HepG2 (cell line): ENCODE data around the gene EWSR1. TPM values are rescaled to one million over a fixed set of nuclear protein-coding genes. Genes with fewer than 3 reads are reported as not detected.

Experiments
- ELF3 ChIP-seq: IDR thresholded peaks from 2 replicates; pipeline ENCODE4 v1.6.1; 2016; ENCODE audit warnings: missing genetic modification reagents, missing compliant biosample characterization
- EP300 ChIP-seq, 3 experiments: sonication (generic) in 1 of 3; formaldehyde crosslinking in 1 of 3; IDR thresholded peaks; 2 replicates each; pipeline versions ENCODE4 v1.5.1 to v1.6.1; 2011 to 2020; ENCODE audit warnings: low read depth in 2 of 3, low read length in 2 of 3, borderline replicate concordance in 1 of 3, improper control_type of control experiment in 1 of 3, mild to moderate bottlenecking in 1 of 3, missing genetic modification reagents in 1 of 3, moderate library complexity in 1 of 3
- GABPB1 ChIP-seq: IDR thresholded peaks from 2 replicates; pipeline ENCODE4 v1.6.1; 2016; ENCODE audit warnings: mild to moderate bottlenecking, missing genetic modification reagents, moderate library complexity, missing compliant biosample characterization
- HHEX ChIP-seq: IDR thresholded peaks from 2 replicates; pipeline ENCODE4 v1.6.1; 2016; ENCODE audit warnings: control low read depth
- MTA1 ChIP-seq: sonication (generic); formaldehyde crosslinking; IDR thresholded peaks from 2 replicates; pipeline ENCODE4 v1.4.0; 2020; ENCODE audit warnings: missing genetic modification reagents, mild to moderate bottlenecking, borderline replicate concordance
- NFATC3 ChIP-seq: sonication (generic); formaldehyde crosslinking; IDR thresholded peaks from 2 replicates; pipeline ENCODE4 v1.5.1; 2020; ENCODE audit warnings: mild to moderate bottlenecking, missing genetic modification reagents
- ZNF143 ChIP-seq: sonication (generic); formaldehyde crosslinking; IDR thresholded peaks from 2 replicates; pipeline ENCODE4 v1.4.0; 2020; ENCODE audit warnings: missing genetic modification reagents
- ZNF253 ChIP-seq: sonication (generic); formaldehyde crosslinking; IDR thresholded peaks from 2 replicates; pipeline ENCODE4 v1.8.0; 2022; ENCODE audit warnings: mild to moderate bottlenecking, missing genetic modification reagents, borderline replicate concordance
- ZNF614 ChIP-seq: IDR thresholded peaks from 2 replicates; pipeline ENCODE4 v1.6.1; 2018; ENCODE audit warnings: missing biosample characterization, missing genetic modification reagents, inconsistent platforms, borderline replicate concordance
- ZNF776 ChIP-seq: sonication (generic); formaldehyde crosslinking; IDR thresholded peaks from 2 replicates; pipeline ENCODE4 v1.4.0; 2020; ENCODE audit warnings: mild to moderate bottlenecking, missing genetic modification reagents
- ZSCAN25 ChIP-seq: sonication (generic); formaldehyde crosslinking; IDR thresholded peaks from 2 replicates; pipeline ENCODE4 v1.8.0; 2022; ENCODE audit warnings: mild to moderate bottlenecking, missing genetic modification reagents
- polyA plus RNA-seq, 8 experiments: library from polyadenylated mRNA; depleted of rRNA in 3 of 8; stranded (reverse) in 7 of 8; unstranded in 1 of 8; fragments of >200 nt; fragmentation: Illumina TruSeq in 4 of 8; extraction: Trizol in 4 of 8; gene quantifications; 2 replicates each; pipeline versions ENCODE4 v1.2.1 to v1.2.3, GENCODE V29; 2011 to 2016; ENCODE audit warnings: low read depth in 4 of 8, missing spikeins in 1 of 8, mixed read lengths in 1 of 8; ENCODE audit not compliant: insufficient read depth in 1 of 8
- total RNA-seq, 5 experiments: library from RNA; depleted of rRNA; stranded (reverse); fragments of >200 nt; fragmentation: Illumina TruSeq; extraction: Trizol; gene quantifications; 2 replicates each; pipeline ENCODE4 v1.2.3, GENCODE V29; 2016; ENCODE audit warnings: low read depth in 1 of 5
- TF ChIP-seq, protein P1 (sequence below): sonication (generic); formaldehyde crosslinking; IDR thresholded peaks from 2 replicates; pipeline ENCODE4 v1.4.0; 2020; ENCODE audit warnings: missing genetic modification reagents
- TF ChIP-seq, protein P2 (sequence below): sonication (generic); formaldehyde crosslinking; IDR thresholded peaks from 2 replicates; pipeline ENCODE4 v1.4.0; 2020; ENCODE audit warnings: mild to moderate bottlenecking, missing genetic modification reagents
- TF ChIP-seq, protein P3 (sequence below): sonication (generic); formaldehyde crosslinking; IDR thresholded peaks from 2 replicates; pipeline ENCODE4 v1.4.0; 2020; ENCODE audit warnings: missing genetic modification reagents, borderline replicate concordance
- TF ChIP-seq, protein P4 (sequence below): sonication (generic); formaldehyde crosslinking; IDR thresholded peaks from 2 replicates; pipeline ENCODE4 v1.4.0; 2020; ENCODE audit warnings: low read depth, missing genetic modification reagents

EWSR1 gene
- total and polyA plus RNA-seq, 2 of the 13 experiments (the other 11 are each of a cell fraction or from before 2014, with no cell fraction given), result 211 to 326 TPM

DNA sequence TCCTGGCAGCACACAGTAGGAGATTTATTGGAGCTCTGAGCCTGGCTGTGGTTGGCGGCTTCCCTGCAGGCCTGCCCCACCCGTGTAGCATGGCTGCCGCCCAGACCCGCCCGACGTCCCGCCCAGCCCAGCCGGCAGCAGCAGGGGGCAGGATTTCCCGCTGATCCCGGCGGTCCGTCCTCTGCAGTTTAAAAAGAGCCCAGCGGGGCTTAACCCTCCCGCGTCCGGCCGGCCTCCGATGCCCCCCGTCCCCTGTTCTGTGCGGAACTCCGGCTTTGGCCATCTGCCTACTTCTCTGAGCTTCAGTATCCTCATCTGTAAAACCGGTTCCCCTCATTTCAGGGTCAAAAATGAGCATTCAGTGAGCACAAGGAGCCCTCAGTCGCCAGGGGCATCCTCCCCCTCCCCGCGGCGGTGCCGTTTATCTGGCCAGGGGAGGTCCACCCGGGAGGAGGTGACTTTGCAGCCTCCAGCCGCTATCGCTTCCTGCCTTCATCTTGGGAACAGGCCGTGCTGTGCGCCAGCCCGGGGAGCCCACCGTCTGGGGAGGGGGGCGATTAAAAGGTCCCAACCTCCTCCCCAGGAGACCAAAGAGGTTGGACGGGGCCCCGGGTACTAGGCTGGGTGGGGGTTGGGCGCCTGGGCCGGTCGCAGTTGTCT is 38.2 kb downstream of the EWSR1 start, which contains the start of gene GAS2L1 (continued):
- TF ChIP-seq, protein P1, sequence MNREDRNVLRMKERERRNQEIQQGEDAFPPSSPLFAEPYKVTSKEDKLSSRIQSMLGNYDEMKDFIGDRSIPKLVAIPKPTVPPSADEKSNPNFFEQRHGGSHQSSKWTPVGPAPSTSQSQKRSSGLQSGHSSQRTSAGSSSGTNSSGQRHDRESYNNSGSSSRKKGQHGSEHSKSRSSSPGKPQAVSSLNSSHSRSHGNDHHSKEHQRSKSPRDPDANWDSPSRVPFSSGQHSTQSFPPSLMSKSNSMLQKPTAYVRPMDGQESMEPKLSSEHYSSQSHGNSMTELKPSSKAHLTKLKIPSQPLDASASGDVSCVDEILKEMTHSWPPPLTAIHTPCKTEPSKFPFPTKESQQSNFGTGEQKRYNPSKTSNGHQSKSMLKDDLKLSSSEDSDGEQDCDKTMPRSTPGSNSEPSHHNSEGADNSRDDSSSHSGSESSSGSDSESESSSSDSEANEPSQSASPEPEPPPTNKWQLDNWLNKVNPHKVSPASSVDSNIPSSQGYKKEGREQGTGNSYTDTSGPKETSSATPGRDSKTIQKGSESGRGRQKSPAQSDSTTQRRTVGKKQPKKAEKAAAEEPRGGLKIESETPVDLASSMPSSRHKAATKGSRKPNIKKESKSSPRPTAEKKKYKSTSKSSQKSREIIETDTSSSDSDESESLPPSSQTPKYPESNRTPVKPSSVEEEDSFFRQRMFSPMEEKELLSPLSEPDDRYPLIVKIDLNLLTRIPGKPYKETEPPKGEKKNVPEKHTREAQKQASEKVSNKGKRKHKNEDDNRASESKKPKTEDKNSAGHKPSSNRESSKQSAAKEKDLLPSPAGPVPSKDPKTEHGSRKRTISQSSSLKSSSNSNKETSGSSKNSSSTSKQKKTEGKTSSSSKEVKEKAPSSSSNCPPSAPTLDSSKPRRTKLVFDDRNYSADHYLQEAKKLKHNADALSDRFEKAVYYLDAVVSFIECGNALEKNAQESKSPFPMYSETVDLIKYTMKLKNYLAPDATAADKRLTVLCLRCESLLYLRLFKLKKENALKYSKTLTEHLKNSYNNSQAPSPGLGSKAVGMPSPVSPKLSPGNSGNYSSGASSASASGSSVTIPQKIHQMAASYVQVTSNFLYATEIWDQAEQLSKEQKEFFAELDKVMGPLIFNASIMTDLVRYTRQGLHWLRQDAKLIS (CRISPR knock-in tag), result no peak
- TF ChIP-seq NFATC3 (CRISPR knock-in tag) (0 out of 2 replicates have a peak, but pooled peaks have one; percentile 25), ZNF143 (CRISPR knock-in tag) (no peak), MTA1 (CRISPR knock-in tag) (no peak), ZNF253 (CRISPR knock-in tag) (no peak), HHEX (CRISPR knock-in tag) (no peak), ZSCAN25 (CRISPR knock-in tag) (no peak), EP300 (IDR thresholded peaks at IDR 0.05; ENCODE audit: low read depth in 2 of 2, low read length in 2 of 2) (no peak), EP300 (CRISPR knock-in tag; IDR thresholded peaks at IDR 0.05; ENCODE audit: borderline replicate concordance) (no peak), ELF3 (CRISPR knock-in tag) (0 out of 2 replicates have a peak, but pooled peaks have one; percentile 22), ZNF776 (0 out of 2 replicates have a peak, but pooled peaks have one; percentile 50), GABPB1 (CRISPR knock-in tag) (peak; percentile 52; the same call in 1 of the 2 replicates), ZNF614 (CRISPR knock-in tag) (no peak)
- TF ChIP-seq, protein P2, sequence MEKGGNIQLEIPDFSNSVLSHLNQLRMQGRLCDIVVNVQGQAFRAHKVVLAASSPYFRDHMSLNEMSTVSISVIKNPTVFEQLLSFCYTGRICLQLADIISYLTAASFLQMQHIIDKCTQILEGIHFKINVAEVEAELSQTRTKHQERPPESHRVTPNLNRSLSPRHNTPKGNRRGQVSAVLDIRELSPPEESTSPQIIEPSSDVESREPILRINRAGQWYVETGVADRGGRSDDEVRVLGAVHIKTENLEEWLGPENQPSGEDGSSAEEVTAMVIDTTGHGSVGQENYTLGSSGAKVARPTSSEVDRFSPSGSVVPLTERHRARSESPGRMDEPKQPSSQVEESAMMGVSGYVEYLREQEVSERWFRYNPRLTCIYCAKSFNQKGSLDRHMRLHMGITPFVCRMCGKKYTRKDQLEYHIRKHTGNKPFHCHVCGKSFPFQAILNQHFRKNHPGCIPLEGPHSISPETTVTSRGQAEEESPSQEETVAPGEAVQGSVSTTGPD (CRISPR knock-in tag), result 0 out of 2 replicates have a peak, but pooled peaks have one; percentile 38
- TF ChIP-seq, protein P3, sequence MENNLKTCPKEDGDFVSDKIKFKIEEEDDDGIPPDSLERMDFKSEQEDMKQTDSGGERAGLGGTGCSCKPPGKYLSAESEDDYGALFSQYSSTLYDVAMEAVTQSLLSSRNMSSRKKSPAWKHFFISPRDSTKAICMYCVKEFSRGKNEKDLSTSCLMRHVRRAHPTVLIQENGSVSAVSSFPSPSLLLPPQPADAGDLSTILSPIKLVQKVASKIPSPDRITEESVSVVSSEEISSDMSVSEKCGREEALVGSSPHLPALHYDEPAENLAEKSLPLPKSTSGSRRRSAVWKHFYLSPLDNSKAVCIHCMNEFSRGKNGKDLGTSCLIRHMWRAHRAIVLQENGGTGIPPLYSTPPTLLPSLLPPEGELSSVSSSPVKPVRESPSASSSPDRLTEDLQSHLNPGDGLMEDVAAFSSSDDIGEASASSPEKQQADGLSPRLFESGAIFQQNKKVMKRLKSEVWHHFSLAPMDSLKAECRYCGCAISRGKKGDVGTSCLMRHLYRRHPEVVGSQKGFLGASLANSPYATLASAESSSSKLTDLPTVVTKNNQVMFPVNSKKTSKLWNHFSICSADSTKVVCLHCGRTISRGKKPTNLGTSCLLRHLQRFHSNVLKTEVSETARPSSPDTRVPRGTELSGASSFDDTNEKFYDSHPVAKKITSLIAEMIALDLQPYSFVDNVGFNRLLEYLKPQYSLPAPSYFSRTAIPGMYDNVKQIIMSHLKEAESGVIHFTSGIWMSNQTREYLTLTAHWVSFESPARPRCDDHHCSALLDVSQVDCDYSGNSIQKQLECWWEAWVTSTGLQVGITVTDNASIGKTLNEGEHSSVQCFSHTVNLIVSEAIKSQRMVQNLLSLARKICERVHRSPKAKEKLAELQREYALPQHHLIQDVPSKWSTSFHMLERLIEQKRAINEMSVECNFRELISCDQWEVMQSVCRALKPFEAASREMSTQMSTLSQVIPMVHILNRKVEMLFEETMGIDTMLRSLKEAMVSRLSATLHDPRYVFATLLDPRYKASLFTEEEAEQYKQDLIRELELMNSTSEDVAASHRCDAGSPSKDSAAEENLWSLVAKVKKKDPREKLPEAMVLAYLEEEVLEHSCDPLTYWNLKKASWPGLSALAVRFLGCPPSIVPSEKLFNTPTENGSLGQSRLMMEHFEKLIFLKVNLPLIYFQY (CRISPR knock-in tag), result no peak
- TF ChIP-seq, protein P4, sequence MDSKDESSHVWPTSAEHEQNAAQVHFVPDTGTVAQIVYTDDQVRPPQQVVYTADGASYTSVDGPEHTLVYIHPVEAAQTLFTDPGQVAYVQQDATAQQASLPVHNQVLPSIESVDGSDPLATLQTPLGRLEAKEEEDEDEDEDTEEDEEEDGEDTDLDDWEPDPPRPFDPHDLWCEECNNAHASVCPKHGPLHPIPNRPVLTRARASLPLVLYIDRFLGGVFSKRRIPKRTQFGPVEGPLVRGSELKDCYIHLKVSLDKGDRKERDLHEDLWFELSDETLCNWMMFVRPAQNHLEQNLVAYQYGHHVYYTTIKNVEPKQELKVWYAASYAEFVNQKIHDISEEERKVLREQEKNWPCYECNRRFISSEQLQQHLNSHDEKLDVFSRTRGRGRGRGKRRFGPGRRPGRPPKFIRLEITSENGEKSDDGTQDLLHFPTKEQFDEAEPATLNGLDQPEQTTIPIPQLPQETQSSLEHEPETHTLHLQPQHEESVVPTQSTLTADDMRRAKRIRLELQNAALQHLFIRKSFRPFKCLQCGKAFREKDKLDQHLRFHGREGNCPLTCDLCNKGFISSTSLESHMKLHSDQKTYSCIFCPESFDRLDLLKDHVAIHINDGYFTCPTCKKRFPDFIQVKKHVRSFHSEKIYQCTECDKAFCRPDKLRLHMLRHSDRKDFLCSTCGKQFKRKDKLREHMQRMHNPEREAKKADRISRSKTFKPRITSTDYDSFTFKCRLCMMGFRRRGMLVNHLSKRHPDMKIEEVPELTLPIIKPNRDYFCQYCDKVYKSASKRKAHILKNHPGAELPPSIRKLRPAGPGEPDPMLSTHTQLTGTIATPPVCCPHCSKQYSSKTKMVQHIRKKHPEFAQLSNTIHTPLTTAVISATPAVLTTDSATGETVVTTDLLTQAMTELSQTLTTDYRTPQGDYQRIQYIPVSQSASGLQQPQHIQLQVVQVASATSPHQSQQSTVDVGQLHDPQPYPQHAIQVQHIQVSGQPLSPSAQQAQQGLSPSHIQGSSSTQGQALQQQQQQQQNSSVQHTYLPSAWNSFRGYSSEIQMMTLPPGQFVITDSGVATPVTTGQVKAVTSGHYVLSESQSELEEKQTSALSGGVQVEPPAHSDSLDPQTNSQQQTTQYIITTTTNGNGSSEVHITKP (CRISPR knock-in tag), result no peak
